ENCODE measurements around the gene NCBP2.

The NCBP2 gene

DNA sequence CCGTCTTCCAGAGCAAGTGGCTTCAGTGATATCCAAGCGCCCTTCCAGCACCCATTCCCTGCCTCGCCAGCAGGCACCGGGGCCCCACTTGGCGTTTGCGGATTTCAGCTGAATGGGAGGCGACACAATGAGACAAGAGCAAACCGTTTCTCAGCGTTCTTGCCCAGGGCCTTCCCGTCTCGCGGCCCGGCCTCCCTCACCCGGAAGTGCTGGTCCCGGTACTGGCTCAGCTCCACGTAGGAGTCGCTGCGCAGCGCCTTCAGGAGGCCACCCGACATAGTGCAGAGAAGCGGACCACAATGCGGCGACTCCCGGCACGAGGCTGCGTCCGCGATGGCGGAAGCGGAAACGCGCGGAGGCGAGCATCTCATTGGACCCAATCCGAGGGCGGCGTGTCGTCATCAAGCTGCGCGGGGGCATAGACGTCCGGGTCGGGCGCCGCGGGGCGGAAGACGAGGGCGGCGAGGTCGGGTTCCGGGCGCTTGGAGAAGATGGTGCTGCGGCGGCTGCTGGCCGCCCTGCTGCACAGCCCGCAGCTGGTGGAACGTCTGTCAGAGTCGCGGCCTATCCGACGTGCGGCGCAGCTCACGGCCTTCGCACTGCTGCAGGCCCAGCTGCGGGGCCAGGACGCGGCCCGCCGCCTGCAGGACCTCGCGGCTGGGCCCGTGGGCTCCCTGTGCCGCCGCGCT, at the start of gene NCBP2:
Gene NCBP2, minus strand, starts transcription at position 303 of the 689 bp plus-strand sequence. Its CDS starts 25 bp downstream, at position 278.
- peak; percentile 93 for DNase-seq (ENCODE audit: low spot score)

GRCh38 chr3:196991581-196992460, 49.5 kb upstream of the NCBP2 start:
- no peak for DNase-seq (ENCODE audit: low spot score)

GRCh38 chr3:196990601-196991007, 48.3 kb upstream of the NCBP2 start:
- no peak for DNase-seq (ENCODE audit: low spot score)

GRCh38 chr3:196989721-196990262, 47.5 kb upstream of the NCBP2 start:
- DNase-seq (ENCODE audit: low spot score): no peak

- DNase-seq (ENCODE audit: low spot score): no peak
Observed at GRCh38 chr3:196988241-196989029, 46.1 kb upstream of the NCBP2 start.

DNA sequence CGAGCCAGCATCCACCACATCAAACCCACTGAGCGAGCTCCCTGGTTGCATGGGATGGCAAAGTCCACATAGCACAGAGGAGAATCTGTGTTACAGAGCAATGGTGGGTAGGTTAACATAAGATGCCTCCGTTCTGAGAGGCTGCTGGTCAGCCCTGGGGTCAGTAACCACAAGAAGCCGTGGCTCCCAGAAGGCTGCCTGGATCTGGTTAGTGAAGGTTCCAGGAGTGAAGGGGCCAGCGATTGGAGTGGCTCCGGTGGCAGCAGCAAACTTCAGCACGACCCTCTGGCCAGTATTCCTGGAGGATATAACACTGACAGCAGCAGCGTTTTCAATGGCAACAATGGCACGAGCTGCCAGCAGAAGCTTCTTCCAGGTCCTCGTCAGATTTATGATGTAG, 44.7 kb upstream of the NCBP2 start:
- no peak for DNase-seq (ENCODE audit: low spot score)

- no peak for DNase-seq (ENCODE audit: low spot score)
Observed at GRCh38 chr3:196985954-196986885, 43.9 kb upstream of the NCBP2 start.

DNA sequence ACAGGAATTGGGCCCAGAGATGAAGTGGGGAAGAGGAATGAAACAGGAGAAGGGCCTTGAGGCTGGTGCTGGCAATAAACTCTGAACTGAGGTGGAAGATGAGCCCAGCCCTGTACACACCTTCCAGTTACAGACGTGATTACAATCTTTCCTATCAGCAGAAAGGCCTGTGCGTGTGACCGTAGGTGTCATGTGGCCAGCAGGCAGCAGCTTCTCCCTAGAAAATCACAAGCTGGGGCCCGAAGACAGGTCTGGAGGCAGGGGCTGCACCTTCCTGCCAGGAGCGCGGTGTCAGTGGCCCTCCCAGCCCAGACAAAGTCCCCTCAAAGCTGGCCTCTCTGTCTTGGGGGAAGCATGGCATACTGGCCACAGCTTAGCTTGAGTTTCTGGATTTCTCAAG, 43.0 kb upstream of the NCBP2 start:
- DNase-seq (ENCODE audit: low spot score): no peak

DNA sequence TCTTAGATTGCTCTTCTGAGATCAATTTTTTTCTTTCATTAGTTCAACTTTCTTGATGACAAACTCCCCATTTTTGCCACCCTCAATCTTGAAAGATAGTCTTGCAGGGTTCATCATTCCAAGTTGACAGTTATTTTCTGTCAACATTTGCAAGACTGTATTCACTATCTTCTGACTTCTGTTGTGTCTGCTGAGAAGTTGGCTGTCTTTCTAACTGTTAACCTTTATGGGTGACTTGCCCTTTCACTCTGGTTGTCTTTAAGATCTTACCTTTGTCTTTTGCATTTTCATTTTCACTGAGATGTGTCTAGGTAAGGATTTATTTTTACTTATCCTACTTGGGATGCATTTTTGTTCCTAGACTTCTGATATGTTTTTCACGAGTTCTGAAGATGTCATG, 40.9 kb upstream of the NCBP2 start:
- DNase-seq (ENCODE audit: low spot score): no peak

DNA sequence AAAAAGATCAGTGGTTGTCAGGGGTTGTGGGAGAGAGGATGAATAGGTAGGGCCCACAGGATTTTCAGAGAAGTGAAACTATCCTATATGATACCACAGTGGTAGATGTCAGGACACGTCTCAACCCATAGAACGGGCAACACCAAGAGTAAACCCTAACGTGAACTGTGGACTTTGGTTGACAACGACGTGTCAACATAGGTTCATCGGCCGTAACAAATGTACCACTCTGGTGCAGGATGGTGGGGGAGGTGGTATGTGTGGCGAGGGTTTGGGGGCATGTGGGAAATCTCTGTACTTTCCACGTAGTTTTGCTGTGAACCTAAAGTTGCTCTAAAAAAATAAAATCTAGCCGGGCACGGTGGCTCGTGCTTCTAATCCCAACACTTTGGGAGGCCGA, 39.3 kb upstream of the NCBP2 start:
- no peak for DNase-seq (ENCODE audit: low spot score)

- DNase-seq (ENCODE audit: low spot score): no peak
Observed at GRCh38 chr3:196979545-196979944, 37.2 kb upstream of the NCBP2 start.

- no peak for DNase-seq (ENCODE audit: low spot score)
Observed at GRCh38 chr3:196976941-196977340, 34.6 kb upstream of the NCBP2 start.

- no peak for DNase-seq (ENCODE audit: low spot score)
Observed at GRCh38 chr3:196975349-196975748, 33.0 kb upstream of the NCBP2 start.

GRCh38 chr3:196974661-196975060, 32.3 kb upstream of the NCBP2 start:
- no peak for DNase-seq (ENCODE audit: low spot score)

DNA sequence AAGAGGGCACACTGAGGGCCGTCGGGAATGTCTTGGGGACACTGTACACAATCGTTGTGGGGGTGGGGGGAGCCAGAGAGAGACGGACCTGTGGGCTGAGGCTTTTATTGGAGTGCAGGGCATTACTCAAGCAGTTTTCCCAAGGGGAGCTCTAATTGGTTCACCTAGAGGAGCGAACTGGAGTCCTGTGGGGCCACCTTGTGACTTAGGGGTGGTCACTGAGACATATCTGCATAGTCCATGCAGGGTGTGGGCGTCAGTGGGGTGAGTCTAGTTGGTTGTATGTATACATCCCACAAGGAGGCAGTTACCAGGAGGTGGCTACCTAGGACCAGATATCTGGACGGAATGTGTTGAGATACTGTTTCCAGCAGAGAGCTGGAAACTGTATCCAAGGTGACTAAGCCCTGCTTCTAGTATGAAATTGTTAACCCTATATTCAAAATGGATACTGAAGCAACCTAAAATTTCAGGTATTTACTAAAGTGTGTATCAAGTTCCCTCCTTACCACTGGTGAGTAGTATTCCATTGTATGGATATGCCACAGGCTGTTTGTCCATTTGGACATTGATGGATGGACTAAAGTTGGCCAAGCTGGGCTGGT, 28.9 kb upstream of the NCBP2 start:
- DNase-seq (ENCODE audit: low spot score): no peak

DNA sequence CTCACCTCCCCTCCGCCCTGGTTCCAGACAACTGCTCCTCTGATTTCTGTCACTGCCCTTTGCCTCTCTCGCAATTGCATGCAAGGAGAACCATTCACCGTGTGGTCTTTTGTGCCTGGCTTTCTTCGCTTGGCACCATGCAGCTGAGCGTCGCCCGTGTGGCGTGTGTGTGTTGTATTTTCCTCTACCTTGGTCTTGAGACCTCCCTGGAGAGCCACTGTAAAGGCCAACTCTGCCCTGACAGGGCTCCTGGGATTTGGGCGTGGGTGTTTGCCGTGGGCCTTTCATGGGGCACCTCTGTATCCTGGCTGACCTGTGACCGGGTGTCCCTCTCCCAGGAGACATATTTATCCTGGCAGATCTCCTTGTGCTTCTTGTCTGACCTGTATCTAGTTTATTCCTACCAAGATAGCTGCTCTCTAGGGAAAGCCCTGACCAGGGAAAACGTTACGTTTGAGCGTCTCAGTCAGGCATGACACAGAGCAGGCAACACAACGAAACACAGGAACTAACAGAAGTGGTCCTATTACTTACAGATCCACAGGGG, 28.3 kb upstream of the NCBP2 start:
- no peak for DNase-seq (ENCODE audit: low spot score)

GRCh38 chr3:196969660-196970546, 27.6 kb upstream of the NCBP2 start:
- DNase-seq (ENCODE audit: low spot score): peak; percentile 26

GRCh38 chr3:196969134-196969659, 26.9 kb upstream of the NCBP2 start:
- DNase-seq (ENCODE audit: low spot score): no peak
